DOHH2 (cell line): ENCODE measurements around the gene HK2.

Source experiments
- EZH2phosphoT487 ChIP-seq: fragments of 200-600 bp; sonication (generic); IDR thresholded peaks from 2 replicates; pipeline ENCODE4 v1.6.1; 2017; ENCODE audit warnings: borderline replicate concordance, mild to moderate bottlenecking, antibody characterized with exemption, low read length, moderate library complexity, mixed read lengths
- TF ChIP-seq, protein P1 (sequence below): fragments of 200-600 bp; sonication (generic); IDR thresholded peaks from one replicate; pipeline ENCODE4 v1.5.1; 2014; ENCODE audit warnings: antibody characterized with exemption, mild to moderate bottlenecking, low read depth, low read length; ENCODE audit not compliant: poor library complexity, severe bottlenecking

DNA sequence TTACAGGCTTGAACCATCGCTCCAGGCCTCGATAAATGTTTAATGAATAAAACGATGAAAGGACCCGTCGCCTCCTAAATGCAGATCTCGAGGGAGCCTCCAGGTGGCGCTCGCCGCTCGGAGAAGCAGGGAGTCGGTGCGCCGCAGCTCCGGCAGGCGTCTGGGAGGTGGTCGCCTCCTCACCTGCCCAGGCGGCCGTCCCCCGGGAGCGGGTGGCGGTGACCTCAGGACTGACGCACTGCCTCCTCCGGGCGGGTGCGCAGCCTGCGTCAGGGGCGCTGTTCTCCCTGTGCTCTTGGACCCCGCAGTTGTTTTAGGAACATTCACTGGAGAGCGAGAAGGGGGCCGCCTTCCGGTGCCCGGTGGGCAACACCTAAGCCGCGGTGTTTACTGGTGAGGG is 85.9 kb downstream of the HK2 start:
- TF ChIP-seq, protein P1, sequence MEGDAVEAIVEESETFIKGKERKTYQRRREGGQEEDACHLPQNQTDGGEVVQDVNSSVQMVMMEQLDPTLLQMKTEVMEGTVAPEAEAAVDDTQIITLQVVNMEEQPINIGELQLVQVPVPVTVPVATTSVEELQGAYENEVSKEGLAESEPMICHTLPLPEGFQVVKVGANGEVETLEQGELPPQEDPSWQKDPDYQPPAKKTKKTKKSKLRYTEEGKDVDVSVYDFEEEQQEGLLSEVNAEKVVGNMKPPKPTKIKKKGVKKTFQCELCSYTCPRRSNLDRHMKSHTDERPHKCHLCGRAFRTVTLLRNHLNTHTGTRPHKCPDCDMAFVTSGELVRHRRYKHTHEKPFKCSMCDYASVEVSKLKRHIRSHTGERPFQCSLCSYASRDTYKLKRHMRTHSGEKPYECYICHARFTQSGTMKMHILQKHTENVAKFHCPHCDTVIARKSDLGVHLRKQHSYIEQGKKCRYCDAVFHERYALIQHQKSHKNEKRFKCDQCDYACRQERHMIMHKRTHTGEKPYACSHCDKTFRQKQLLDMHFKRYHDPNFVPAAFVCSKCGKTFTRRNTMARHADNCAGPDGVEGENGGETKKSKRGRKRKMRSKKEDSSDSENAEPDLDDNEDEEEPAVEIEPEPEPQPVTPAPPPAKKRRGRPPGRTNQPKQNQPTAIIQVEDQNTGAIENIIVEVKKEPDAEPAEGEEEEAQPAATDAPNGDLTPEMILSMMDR: peak; percentile 68
- no peak for TF ChIP-seq EZH2phosphoT487
